Measurements from ENCODE around the gene SLC25A2. TPM values are rescaled to one million over a fixed set of nuclear protein-coding genes. Genes with fewer than 3 reads are reported as not detected.

SLC25A2 gene
- total and polyA plus RNA-seq, 7 donors, result 0.35 to 0.82 (median 0.81) TPM; not detected in 4

DNA sequence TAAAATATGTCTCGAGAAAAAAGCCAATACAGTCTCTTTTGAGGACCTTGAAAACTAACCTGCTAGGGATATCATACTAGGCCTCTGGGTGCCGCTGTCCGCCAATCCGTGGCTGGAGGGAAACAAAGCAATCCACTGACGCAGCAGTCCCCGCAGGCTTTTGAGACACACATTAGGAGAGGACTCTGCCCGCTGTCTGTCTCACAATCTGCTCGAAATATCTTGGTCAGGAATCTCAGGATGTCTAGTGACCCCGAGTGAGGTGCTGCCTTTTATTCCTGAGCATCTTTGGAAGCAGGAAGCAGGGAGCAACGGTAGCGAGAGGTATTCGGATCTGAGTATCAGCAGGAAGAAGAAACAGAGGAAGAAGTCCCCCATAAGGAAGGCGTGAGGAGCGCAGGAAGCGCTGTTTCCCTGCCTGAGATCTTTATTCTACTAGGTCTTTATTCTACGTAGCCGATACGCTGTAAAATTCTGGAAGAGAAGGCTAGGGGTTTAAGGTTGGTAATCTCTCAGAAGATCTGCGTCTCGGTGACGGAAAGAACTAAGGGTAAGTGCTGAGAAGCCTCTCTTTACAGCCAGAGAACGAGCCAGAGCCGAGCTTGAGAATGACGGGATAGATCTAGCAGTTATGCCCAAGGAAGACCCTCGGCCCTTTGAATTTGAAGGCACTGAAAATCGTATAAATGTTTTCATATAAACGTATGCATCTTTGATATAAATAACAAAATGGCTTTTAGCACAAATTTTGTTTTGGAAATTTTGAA is 22.4 kb upstream of the SLC25A2 start:
- Histone ChIP-seq H3K27ac (peak overlapping the region; percentile 57 to 71 (median 64)), H3K4me3 (peak overlapping the region; percentile 19 to 49 (median 38)), H3K9me3 (peaks cover 13 to 35% (median 22%) of the 10 kb centered on the region in 4 donors), H3K4me1 (peaks cover 0 to 6% (median 1%) of the 10 kb centered on the region in 4 donors), H3K36me3 (no peaks in the 10 kb centered on the region), H3K27me3 (peaks cover 0 to 3% (median 0%) of the 10 kb centered on the region in 3 donors)
- TF ChIP-seq POLR2AphosphoS5 (IDR thresholded peaks at IDR 0.05) (peak in 3 of 4 donors; percentile 15 to 37 (median 35)), EP300 (IDR thresholded peaks at IDR 0.05) (no peak), POLR2A (IDR thresholded peaks at IDR 0.05) (no peak)
- TF ChIP-seq, protein P1, sequence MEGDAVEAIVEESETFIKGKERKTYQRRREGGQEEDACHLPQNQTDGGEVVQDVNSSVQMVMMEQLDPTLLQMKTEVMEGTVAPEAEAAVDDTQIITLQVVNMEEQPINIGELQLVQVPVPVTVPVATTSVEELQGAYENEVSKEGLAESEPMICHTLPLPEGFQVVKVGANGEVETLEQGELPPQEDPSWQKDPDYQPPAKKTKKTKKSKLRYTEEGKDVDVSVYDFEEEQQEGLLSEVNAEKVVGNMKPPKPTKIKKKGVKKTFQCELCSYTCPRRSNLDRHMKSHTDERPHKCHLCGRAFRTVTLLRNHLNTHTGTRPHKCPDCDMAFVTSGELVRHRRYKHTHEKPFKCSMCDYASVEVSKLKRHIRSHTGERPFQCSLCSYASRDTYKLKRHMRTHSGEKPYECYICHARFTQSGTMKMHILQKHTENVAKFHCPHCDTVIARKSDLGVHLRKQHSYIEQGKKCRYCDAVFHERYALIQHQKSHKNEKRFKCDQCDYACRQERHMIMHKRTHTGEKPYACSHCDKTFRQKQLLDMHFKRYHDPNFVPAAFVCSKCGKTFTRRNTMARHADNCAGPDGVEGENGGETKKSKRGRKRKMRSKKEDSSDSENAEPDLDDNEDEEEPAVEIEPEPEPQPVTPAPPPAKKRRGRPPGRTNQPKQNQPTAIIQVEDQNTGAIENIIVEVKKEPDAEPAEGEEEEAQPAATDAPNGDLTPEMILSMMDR (IDR thresholded peaks at IDR 0.05), result peak in 3 of 4 experiments; percentile 20 to 49 (median 35)
- 13 to 19% methylated on average over 27 of the region's 27 CpGs for WGBS, 2 donors
- DNase-seq, result peak; percentile 76
- intact Hi-C loops (cut with DNase I), result no loop called here

DNA sequence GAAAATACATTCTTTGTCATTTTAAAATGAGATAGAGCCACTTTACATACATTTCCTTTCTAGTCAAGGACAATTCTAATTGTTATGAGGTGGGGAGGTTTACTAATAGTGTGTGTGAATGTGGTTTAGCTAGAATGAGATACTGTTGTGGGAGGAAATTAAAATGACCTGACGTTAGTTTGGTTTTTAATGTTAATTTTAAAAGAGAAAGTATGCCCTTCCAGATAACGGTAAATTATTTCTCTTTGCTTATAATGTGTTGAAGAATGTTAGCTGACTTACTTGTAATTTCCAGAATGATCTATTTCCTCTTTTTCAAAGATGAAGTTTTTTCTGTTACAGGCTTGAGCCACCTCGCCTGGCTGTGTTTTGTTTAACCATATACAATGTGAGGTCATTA is 18.4 kb upstream of the SLC25A2 start:
- Histone ChIP-seq H3K4me1 (peaks cover 0 to 11% (median 3%) of the 10 kb centered on the region in 4 donors), H3K27ac (no peak overlapping the region), H3K4me3 (no peak overlapping the region), H3K36me3 (peaks cover 13 to 27% (median 22%) of the 10 kb centered on the region in 4 donors), H3K9me3 (peaks cover 21 to 30% (median 27%) of the 10 kb centered on the region in 4 donors), H3K27me3 (no peaks in the 10 kb centered on the region)
- intact Hi-C loops (cut with DNase I), result no loop called here
- 86 to 88% methylated on average over 3 of the region's 3 CpGs for WGBS, 2 donors
- no peak for DNase-seq
- TF ChIP-seq, protein P1 (IDR thresholded peaks at IDR 0.05), result no peak
- no peak for TF ChIP-seq EP300 (IDR thresholded peaks at IDR 0.05)
- TF ChIP-seq POLR2AphosphoS5 (IDR thresholded peaks at IDR 0.05), result no peak
- TF ChIP-seq POLR2A (IDR thresholded peaks at IDR 0.05), result no peak

DNA sequence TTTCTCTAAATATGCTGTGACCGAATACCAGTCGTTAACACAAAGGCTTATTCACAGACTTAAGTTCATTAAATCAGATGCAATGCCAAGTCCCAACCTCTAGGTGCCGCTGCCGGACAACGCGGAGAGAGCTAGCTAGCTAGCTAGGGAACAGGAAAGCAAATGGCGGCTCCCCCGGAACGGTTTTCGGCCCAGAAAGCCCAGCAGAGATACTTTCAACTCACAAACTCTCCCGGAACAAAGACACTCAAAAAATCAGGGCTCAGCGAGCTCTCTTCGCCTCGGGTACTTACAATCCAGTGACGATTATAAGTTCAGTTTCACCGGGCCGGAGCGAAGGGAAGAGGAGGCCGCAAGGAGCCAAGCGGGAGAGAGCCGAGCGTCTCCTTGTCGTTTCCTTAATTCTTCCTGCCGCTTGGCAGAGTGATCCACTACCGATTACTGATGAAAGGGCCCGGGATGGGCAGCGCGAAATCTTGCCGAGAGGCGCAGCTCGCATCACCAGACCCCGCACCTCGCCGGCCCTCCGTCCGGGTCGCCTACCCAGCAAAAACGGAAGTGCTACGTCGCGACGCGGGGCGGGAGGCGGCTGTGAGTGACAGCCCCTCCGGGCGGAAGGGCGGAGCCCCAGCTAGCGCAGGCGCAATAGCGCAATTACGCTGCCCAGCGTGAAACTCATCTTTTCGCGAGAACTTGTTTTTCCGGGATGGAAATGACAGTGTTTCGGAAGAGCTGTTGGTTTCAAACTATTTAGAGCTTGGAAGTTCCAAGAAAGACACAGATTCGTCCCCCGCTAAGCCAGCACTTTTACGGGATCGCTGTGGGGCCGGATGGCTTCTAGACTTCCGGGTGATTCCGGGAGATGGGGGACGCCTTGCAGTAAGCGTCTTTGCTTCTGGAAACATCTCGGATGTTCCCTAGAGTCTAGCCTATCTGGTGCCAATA is 16.6 kb upstream of the SLC25A2 start, which contains the start of gene TAF7:
Gene TAF7, minus strand, starts transcription at position 560 of the 945 bp plus-strand sequence. CDS start 740 bp downstream, outside the sequence.
- Histone ChIP-seq H3K4me1 (peaks cover 0 to 11% (median 0%) of the 10 kb centered on the region in 4 donors), H3K9me3 (peaks cover 35 to 48% (median 42%) of the 10 kb centered on the region in 4 donors), H3K4me3 (peak within 1 kb of the TSS; percentile 65 to 75 (median 66)), H3K36me3 (peaks cover 13 to 43% (median 37%) of the 10 kb centered on the region in 4 donors), H3K27ac (peak within 1 kb of the TSS; percentile 88 to 94 (median 90)), H3K27me3 (no peaks in the 10 kb centered on the region)
- 1 to 2% methylated on average over 67 of the region's 67 CpGs for WGBS, 2 donors
- peak; percentile 93 for DNase-seq
- intact Hi-C loops (cut with DNase I), result loop anchor here (1.0 to 2.0 kb wide), 2 partner anchors 154 to 240 kb away; partner anchors contain the start of gene PCDHGC3
- TF ChIP-seq POLR2A (IDR thresholded peaks at IDR 0.05), result peak; percentile 81 to 86
- peak; percentile 96 to 98 (median 96) for TF ChIP-seq POLR2AphosphoS5 (IDR thresholded peaks at IDR 0.05)
- TF ChIP-seq, protein P1 (IDR thresholded peaks at IDR 0.05), result peak; percentile 26 to 73 (median 58)
- TF ChIP-seq EP300 (IDR thresholded peaks at IDR 0.05), result no peak

DNA sequence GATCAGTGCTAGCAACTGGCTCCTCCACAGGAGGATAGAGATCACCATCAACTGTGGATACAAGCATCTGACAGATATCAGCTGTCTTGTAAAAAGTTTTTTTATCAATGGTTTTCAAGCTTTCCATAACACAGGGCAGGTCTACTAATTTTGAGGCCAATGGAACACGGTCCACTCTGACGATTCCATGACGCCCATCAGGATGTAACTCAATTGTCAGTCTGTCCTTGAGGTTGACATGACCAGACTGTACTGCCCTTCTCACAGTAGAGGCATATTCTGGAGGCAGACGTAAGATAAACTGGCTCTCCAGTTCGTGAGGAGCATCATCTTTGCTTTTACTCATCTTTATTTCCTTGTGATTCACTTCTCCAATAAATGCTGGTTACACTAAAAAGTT is 15.8 kb upstream of the SLC25A2 start:
- no peak for DNase-seq
- Histone ChIP-seq H3K36me3 (peaks cover 13 to 47% (median 37%) of the 10 kb centered on the region in 4 donors), H3K4me3 (peak overlapping the region; percentile 65 to 75 (median 66)), H3K27ac (peak overlapping the region; percentile 88 to 94 (median 90)), H3K27me3 (no peaks in the 10 kb centered on the region), H3K9me3 (peaks cover 37 to 56% (median 49%) of the 10 kb centered on the region in 4 donors), H3K4me1 (peaks cover 0 to 11% (median 0%) of the 10 kb centered on the region in 4 donors)
- intact Hi-C loops (cut with DNase I), result loop anchor here (1.0 to 2.0 kb wide), 2 partner anchors 155 to 241 kb away; partner anchors contain the start of gene PCDHGC3
- TF ChIP-seq POLR2AphosphoS5 (IDR thresholded peaks at IDR 0.05) (no peak), POLR2A (IDR thresholded peaks at IDR 0.05) (no peak), EP300 (IDR thresholded peaks at IDR 0.05) (no peak)
- TF ChIP-seq, protein P1 (IDR thresholded peaks at IDR 0.05), result no peak
- 75 to 80% methylated on average over 5 of the region's 5 CpGs for WGBS, 2 donors
